Stimulated activated CD8-positive, alpha-beta memory T cell treated with anti-CD3 and anti-CD28 coated beads, Interleukin-7, amount 100 ng/mL, for 24 hours (primary cell): ENCODE results near the gene LRRC9.
"Not testable (repeated sequence)": the region's sequence is repeated elsewhere in the genome, so short reads cannot be mapped to it uniquely, and the experiment has no call there.

Experiments
- DNase-seq: peaks from one replicate; pipeline ENCODE4 v3.0.0-alpha.2; 2020; ENCODE audit warnings: low read depth

LRRC9 gene

DNA sequence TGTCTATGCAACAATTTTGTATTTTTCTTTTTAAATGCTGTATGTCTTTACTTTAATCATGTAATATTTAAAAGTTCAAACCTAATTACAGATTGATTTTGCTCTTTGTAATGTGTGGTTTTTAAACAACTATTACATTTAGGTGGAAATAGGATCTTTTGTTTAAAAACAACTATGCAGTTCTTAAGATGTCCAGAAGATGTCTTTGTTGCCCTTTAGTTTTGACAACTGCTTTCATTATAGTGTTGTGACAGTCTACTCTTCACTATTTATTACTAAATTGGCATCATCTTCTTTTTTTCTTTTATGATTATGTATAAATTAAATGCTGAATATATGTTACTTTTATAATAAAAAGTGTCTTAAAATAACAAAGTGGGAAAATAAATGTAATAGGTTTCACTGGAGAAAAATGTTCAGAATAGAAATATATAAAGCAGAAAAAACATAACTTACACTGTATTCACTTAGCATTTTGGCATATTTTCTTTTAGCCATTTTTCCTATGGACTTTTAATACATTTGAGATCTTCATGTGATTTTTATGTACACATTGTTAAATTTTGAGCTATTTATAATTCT, 144.6 kb downstream of the LRRC9 start:
- no peak for DNase-seq

DNA sequence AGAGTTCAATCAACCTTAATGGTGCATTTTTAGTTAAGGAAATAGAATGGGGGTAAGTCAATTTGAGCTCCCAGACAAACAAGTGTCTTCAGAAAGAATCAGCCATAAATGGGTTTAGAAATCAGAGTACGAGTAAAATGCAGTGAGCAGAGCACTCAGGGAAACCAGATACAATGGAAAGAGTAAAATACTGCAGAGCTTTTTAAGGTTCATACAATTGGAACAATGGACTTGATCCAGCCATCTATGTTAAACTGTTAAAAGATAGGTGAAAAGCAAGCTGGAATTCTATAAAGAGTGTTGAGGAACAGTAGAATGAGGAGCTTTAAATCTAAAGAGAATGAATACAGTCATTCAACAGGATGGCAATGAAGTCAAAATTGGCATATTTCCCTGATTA, 147.9 kb downstream of the LRRC9 start:
- no peak for DNase-seq

DNA sequence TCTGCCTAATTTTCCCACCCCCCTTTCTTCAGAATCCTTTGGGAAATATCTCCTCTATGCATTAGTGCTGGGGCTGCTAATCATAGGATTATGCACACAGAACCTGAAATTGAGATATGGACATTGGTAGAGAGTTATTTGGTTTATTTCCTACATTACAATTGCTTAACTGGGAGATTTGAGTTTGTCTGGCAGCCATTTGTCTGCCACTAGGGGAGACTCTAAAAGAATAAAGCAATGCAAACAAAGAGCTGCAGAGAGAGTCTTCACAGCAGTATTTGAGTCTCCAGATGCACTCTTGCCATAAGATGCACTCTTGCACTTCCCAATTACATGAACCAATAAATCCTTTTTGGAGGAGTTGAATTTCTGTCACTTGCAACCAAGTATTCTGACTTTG, 159.8 kb downstream of the LRRC9 start:
- DNase-seq, result no peak

DNA sequence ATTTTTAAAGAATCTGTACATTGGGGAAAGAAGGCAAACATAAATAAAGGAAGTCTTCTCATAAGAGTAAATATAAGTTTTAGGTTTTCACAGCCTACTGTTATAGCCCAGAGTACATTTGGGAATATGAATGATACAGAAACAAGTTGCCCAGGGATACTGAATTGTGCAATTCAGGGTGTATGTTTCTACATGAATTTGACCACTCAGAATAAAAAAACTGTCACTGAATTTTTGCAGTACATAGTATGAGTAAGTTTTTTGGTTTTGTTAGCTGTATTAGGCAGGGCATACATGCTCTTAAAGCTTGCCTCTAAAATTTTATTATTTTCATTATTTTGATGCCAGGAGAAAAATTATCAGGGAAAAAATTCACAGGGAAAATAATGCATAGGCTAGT, 165.1 kb downstream of the LRRC9 start:
- DNase-seq, result no peak

DNA sequence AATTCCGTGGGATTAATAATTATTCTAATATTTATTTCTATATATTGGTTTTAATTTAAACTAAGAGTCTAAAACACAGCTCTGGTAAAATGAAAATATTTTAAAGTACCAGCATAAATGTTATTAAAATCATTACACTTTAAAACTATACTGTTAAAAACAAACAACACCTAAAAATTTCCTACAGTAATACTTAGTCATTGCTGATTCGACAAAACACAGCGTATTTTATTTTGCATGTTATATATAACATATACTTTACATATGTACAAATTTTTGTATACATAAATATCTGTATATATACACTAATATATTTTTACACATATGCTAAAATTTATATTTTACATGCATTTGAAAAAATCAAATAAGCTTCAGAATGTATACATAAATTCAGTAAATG, 165.7 kb downstream of the LRRC9 start:
- no peak for DNase-seq

DNA sequence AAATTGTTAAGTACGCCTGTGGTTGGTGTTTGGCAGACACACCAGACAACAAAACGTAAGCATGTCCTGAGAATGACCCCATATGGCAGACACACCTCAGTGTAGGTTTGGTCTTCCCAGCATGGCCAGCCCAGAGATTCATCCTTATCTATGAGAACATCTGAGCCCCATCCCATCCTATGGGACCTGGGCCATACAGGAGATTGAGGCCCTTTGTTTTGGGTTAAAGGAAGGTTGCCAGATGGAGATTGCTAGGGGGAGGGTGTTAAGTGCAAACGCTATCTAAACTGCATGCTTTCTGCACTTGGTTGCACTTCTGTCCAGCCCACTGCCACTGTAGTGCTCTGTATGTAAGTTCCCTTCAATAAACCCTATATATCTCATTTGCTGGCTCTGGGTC, 167.7 kb downstream of the LRRC9 start:
- no peak for DNase-seq

DNA sequence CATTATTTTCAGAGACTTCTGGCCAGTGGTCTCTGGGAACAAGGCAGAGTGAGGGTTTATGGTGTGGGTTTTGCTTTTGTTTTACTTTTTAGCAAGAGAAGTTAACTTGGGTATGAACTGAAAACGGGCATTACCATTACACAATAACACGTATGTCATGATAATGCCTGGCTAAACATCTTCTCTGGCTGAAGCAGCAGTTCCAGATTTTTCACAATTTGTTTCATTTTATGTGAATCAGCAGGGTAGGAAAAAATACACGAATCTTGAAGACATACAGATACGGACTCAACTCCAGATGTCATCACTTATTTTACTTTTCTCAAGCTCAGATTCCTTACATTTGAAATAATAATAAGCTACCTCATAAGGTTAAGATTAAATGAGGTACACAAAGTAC, 169.3 kb downstream of the LRRC9 start:
- no peak for DNase-seq

DNA sequence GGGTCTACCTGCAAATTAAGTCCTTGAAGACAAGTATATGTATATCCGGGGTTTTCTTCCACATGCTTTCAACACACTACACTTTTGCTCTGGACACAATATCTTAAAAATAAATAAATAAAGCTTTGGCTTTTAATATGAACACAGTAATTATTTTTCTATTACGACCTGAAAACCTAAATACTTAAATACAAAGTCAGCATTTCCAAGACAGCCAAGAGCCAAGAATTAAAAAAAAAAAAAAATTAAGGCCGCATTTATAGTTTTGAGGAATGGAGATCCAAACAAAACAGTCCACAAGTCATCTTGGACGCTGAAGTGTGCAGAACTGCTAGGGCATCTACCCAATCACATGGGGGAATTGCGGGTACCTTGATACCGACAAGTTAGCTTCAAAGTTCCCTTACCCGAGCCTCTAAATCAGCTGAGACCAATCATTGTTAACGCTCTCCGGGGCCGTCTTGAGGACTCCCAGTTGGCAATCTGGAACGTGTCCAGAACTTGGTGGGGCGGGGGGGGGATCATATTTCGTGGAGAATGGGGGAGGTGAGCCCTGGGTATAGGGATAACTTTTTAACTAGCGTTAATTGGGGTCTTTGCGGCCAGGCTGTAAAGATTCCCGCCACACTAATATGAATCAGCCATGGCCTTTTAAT, 171.0 kb downstream of the LRRC9 start:
- no peak for DNase-seq

DNA sequence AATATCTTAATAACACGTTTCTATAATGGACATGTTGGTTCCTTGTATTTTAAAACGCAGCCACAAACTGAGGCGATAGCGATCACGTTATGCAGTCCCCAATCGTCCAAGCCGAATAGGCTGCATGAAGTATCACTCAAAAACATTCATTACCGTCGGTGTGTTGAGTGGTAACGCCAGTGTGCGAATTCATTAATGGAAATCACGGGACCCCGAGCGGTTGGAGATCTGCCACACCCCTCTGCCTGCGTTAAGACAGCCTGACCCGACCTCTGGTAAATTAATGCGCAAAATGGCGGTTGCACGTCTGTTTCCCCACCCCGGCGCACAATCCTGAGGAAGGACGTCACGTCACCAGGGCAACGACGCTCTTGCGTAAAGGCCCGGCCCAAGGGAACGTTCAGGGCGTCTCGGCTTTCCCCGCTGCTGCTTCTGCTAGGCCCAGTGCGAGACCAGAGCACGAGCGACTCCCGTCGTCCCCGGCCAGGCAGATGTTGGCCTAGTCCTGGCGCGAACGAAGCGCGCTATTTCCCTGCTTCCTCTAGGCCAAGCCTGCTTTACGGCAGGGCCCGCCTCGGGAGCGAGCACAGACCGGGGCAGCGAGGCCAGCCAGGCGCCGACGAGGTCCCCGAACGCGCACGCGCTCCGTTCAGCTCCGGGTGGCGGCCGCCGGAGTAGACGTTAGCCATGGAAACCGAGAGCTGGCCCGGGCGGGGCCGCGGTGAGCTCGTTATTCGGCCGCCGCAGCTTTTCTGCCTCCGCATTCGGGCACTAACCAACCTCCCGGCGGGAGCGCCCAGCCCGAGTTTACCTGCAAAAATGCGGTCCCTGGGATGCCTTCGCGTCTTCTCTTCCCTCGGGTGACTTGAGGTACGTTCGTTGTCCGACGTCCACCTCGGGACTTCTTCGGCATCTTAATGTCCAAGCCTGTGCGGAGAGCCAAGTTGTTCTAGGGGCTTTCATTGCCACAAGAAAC, 171.9 kb downstream of the LRRC9 start, which contains the start of gene PCNX4:
Gene PCNX4, plus strand, starts transcription at position 374 of the 976 bp plus-strand sequence. CDS start 15,716 bp downstream, outside the sequence.
- DNase-seq, result peak; percentile 85

DNA sequence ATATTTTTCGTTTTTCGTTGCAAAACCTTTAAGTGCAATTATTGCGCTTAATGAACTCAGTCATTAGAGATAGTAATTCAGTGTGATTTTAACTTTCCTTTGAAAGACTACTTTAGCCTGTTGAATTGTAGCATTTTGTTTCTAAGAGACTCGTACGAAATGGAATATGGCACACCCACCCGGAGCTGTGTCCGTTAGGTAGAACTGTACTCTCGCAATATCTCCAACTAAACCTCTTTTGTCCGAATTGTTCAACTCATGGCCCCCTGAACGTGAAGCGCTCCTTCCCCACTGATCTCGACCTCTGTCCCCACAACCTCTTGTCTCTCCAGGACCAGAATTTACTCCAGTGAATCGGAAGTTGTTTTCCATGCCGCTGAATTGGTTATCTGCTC, 172.6 kb downstream of the LRRC9 start:
- no peak for DNase-seq

DNA sequence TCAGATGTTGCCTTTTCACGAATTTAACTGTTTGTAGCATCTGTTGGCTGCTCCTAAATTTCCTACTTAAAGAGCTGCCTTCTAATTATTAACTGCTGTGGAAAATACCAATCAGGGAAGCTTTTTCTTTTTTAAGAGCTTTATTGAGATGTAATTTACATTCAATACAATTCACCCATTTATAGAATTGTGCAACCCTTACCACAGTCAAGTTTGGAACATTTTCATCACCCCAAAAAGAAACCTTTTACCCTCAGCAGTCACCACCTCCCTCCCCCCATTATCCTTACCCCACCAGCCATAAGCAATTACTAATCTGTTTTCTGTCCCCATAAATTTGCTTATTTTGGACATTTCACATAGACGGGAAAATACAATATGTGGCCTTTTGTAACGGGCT, 173.1 kb downstream of the LRRC9 start:
- DNase-seq, result no peak

DNA sequence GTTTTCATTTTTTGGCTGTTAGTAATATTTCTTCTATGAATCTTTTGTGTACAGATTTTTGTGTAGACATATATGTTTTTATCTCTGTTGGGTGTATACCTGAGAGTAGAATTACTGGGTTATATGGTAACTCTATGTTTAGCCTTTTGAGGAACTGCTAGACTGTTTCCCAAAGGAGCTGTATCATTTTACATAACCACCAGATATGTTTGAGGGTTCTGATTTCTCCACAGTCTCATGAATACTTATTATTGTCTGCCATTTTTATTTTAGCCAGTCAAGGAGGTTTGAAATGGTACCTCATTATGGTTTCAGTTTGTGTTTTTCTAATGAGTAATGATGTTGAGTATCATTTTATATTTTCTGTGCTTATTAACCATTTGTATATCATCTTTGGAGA, 173.7 kb downstream of the LRRC9 start:
- no peak for DNase-seq

DNA sequence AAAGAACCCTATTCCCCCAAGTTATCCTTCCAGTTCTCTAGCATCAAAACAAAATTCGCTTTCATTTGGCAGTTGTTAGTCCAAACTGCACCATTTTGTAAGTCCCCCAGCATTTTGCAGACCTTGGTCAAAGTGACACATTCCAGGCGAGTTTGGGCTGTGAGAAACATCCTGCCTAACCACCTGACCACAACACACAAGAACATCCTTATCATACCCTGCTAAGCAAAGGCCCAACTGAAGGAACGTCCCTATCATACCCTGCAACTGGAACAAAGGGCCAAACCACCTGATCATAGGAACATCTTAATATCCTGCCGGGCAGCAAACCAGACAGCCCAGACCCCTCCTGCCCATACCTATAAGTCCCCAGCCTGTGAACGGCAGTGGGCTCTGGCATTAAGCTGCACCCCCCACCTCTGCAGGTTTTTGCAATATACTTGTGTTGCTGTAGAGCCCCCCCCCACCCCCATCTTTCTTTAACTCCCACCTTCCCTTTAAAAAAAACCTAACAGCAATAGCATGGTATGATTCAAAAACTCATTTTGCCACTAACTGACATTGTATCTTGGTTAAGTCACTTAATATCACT, 174.5 kb downstream of the LRRC9 start:
- no peak for DNase-seq

DNA sequence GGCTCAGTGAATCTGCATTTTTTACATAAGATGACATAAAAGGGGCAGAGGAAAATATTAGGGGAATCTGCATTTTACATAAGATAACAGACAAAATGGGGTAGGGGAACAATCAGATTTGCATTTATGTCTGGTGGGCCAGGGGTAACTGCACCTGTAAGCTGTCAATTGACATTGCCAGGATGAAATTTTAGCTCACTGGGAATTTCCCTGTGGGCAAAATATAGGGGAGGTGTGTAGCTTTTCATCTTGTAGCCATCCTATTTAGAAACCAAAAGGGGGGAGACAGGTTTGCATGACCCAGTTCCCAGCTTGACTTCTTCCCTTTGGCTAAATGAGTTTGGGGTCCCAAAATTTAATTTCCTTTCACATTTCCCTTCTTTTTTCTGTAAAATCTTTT, 175.3 kb downstream of the LRRC9 start:
- DNase-seq, result no peak

DNA sequence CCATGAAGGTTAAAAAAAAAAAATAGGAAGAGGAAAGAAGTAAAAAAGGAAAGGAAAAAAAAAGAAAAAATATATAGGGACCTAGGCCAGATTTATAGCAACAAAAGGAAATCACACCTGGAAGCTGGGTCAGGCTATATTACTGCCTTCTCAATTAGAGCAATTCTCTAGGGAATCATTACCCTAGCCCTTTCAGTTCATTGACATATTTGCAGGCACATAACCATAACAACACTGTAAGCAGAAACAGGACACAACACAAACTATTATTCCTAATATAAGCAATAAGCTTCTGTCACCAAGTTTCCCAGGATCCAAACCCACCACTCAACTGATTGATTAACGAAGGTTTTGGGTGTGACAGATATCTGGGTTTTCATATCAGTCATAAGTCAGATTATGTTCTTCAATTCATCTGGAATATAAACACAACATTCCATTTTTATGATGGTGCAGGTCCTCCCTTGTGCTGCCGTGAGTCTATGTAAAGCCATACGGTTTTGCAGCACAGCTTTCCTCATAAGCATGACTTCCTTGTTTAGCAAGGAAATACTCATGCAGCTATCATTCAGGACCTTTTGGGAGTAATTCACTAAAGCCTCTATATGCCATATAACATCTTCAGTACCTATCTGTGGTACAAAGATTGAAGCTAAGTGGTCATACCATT, 176.0 kb downstream of the LRRC9 start:
- no peak for DNase-seq

DNA sequence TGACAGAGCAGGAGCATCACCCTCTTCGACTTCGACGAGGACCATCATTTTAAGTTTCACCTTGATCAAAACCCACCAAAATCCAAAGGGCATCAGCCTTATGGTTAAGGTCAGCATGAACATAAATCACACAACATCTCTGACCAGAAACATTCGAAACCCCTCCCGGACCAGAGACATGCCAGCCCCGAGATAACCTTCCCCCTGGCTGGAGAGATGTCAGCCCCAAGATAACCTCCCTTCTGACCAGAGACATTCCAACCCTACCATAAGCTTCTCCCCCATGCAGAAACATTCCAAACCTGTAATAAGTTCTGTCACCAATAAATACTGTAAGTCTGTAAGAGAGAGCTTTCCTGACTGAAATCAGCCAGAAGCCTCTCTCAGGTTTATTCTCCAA, 178.0 kb downstream of the LRRC9 start:
- no peak for DNase-seq

DNA sequence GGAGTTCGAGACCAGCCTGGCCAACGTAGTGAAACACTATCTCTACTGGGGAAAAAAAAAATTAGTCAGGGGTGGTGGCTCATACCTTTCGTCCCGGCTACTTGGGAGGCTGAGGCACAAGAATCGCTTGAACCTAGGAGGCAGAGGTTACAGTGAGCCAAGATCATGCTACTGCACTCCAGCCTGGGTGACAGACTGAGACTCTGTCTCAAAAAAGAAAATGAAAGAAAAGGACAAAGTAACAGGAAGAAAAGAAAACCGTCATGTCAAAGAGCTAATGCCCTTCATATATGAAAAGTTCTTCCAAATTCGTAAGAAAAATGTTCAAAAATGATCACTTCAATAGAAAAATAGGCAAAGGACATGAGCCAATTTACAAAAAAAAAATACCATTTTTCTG, 179.9 kb downstream of the LRRC9 start:
- not testable (repeated sequence) for DNase-seq

DNA sequence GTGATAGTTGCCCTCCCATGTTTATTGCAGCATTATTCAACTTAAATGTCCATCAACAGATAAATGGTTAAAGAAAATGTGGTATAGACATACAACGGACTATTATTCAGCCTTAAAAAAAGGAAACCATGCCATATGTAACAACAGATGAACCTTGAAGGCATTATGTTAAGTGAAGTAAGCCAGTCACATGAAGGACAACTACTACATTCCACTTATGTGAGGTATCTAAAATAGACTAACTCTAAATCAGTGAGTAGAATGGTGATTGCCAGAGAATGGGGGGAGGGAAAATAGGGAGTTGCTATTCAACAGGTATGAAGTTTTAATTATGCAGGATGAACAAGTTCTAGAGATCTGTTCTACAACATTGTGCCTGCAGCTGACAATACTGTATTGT, 181.8 kb downstream of the LRRC9 start:
- no peak for DNase-seq

DNA sequence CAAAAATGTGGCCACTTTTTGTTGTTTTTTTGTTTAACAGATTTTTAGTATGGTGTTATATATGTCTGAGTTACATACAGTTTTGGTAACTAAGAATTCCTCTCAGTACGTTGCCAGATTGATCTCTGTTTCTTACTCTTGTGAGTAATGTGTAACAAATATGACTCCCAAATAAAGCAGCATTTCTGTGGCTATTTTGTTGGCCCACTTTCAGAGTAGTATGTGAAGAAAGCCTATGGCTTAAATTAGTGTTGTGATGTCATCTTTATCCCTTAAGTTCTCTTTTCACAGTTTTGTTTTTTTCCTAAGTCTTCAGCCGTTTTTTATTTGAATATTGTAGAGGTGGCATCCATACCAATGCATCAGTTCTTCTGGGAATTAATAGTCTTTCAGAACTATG, 182.4 kb downstream of the LRRC9 start:
- no peak for DNase-seq

DNA sequence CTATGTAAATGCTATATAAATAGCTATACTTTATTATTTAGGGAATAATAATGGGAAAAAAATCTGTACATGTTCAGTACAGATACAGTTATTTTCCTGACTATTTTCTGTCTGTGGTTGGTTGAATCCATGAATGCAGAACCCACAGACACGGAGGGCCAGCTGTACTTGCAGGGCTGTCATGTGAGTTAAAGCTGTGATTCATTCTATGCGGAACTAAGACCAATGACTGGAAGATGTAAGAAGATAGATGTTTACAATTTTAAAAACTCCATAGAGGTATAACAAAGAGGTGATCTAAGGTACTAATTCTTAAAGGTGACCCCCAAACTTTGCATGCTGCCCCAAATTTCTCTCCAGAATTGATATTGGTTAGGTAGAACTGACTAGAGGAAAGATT, 186.4 kb downstream of the LRRC9 start:
- DNase-seq, result no peak

DNA sequence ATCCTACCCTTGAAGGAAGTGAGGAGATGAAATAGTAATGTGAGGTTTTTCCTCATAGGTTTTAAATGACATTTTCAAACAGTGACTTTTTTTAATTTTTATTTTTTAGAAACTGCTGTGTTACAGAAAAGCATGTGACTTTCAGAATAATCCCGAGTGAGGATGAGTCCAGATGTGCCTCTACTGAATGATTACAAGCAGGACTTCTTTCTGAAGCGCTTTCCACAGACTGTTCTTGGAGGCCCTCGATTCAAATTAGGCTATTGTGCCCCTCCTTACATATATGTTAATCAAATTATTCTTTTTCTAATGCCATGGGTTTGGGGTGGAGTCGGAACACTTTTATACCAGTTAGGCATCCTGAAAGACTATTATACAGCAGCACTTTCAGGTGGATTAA, 187.5 kb downstream of the LRRC9 start:
- DNase-seq, result no peak

DNA sequence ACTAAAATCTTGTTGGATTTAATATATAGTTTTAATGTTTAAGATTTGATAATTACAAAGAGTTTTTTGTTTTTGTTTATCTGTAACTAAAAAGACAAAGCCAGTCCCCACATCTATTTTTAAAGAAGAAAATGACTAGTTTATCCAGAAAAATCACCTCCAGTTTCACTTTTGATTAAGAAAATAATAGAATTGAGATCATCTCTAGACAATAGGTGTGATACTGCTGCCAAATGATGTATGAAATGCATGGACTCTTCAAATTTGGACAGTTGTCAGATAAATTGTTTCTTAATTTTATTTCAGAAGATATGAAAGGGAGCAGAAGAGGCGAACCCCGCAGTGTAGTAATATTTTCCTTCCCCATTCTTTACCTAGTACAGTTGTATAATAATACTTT, 191.8 kb downstream of the LRRC9 start:
- DNase-seq, result no peak
